Measurements from ENCODE around the gene CCNQ.

Gene CCNQ

GRCh38 chrX:153538424-153538823 is 60.5 kb downstream of the CCNQ start:
- H3K27ac ChIP-seq (ENCODE audit: low read depth, low read length) = no peak overlapping the region
- peaks cover 0 to 25% of the 10 kb centered on the region in 2 donors for H3K27me3 ChIP-seq (ENCODE audit: control insufficient read depth in 1 of 2, insufficient read depth in 2 of 2, low read length in 2 of 2)
- H3K9ac ChIP-seq (ENCODE audit: low read length) = no peak overlapping the region
- H3K9me3 ChIP-seq (ENCODE audit: low read length) = no peaks in the 10 kb centered on the region
- H3K4me3 ChIP-seq (ENCODE audit: low read depth in 1 of 2, low read length in 2 of 2) = no peak overlapping the region
- H3K4me1 ChIP-seq (ENCODE audit: insufficient read depth, low read length) = no peaks in the 10 kb centered on the region
- H3K36me3 ChIP-seq (ENCODE audit: insufficient read depth, low read length) = no peaks in the 10 kb centered on the region
